NCI-H460 (cell line): ENCODE data around the gene NXPE1. TPM values are rescaled to one million over a fixed set of nuclear protein-coding genes. Genes with fewer than 3 reads are reported as not detected.

ENCODE experiments used
- DNase-seq: peaks from one replicate; pipeline ENCODE4 v3.0.0-alpha.2; 2016; ENCODE audit warnings: low read depth; ENCODE audit errors: extremely low read depth
- total RNA-seq: library from RNA; depleted of rRNA; stranded (reverse); fragments of >200 nt; shearing (Covaris generic); gene quantifications from 2 replicates; pipeline ENCODE4 v1.2.3, GENCODE V29; 2014

The NXPE1 gene
- total RNA-seq, 1 experiment from 2014 or later, result not detected

GRCh38 chr11:114564831-114565230, 5.2 kb upstream of the NXPE1 start:
- DNase-seq, result no peak

- DNase-seq, result no peak
Observed at GRCh38 chr11:114563077-114563476, 3.4 kb upstream of the NXPE1 start.

GRCh38 chr11:114562166-114562916, 2.7 kb upstream of the NXPE1 start:
- DNase-seq, result no peak

GRCh38 chr11:114556135-114556534, 3.5 kb downstream of the NXPE1 start:
- no peak for DNase-seq

GRCh38 chr11:114553642-114554041, 6.0 kb downstream of the NXPE1 start:
- no peak for DNase-seq

- no peak for DNase-seq
Observed at GRCh38 chr11:114551060-114551459, 8.6 kb downstream of the NXPE1 start.

- DNase-seq, result no peak
Observed at GRCh38 chr11:114525682-114526081, 34.0 kb downstream of the NXPE1 start.

GRCh38 chr11:114524122-114524521, 35.6 kb downstream of the NXPE1 start:
- no peak for DNase-seq

GRCh38 chr11:114522818-114523217, 36.9 kb downstream of the NXPE1 start:
- DNase-seq, result no peak

GRCh38 chr11:114511538-114511937, 48.1 kb downstream of the NXPE1 start:
- no peak for DNase-seq

- no peak for DNase-seq
Observed at GRCh38 chr11:114511079-114511478, 48.6 kb downstream of the NXPE1 start.

GRCh38 chr11:114501901-114502300, 57.8 kb downstream of the NXPE1 start:
- no peak for DNase-seq

- DNase-seq, result no peak
Observed at GRCh38 chr11:114499756-114500155, 59.9 kb downstream of the NXPE1 start.

- DNase-seq, result no peak
Observed at GRCh38 chr11:114496915-114497314, 62.8 kb downstream of the NXPE1 start.

GRCh38 chr11:114483929-114484328, 75.8 kb downstream of the NXPE1 start:
- DNase-seq, result no peak

- no peak for DNase-seq
Observed at GRCh38 chr11:114482114-114482513, 77.6 kb downstream of the NXPE1 start.

GRCh38 chr11:114479331-114479730, 80.3 kb downstream of the NXPE1 start:
- no peak for DNase-seq

GRCh38 chr11:114478768-114479167, 80.9 kb downstream of the NXPE1 start:
- no peak for DNase-seq

GRCh38 chr11:114478001-114478410, 81.7 kb downstream of the NXPE1 start:
- DNase-seq, result no peak

GRCh38 chr11:114472661-114473060, 87.0 kb downstream of the NXPE1 start:
- DNase-seq, result no peak
